ENCODE data around the gene KLHL17.

Gene KLHL17

DNA sequence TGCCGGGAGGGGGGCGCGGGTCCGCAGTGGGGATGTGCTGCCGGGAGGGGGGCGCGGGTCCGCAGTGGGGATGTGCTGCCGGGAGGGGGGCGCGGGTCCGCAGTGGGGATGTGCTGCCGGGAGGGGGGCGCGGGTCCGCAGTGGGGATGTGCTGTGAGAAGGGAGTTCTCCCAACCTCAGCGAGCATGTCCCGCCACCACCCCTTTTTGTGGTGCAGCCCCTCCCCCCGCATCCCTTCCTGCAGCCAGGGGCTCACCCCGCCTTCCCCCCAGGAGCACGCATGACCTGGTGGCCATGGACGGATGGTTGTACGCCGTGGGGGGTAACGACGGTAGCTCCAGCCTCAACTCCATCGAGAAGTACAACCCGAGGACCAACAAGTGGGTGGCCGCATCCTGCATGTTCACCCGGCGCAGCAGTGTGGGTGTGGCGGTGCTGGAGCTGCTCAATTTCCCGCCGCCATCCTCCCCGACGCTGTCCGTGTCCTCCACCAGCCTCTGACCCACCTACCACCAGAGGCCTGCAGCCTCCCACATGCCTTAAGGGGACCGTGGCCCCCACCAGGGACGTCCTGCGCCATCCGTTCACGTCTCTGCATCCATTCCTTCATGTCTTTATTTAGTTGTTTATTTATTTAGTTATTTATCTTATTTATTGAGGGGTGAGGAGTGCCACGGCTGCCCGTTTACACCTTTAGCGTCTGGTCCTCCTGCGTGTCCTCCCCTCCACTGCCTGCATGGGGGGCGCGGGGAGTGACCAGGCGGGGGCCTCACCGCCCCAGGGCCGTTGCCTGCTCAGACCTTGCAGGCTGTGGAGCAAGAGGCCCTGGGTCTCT lies 4.5 kb downstream of the KLHL17 start:
- no peak for DNase-seq
- intact Hi-C loops (cut with DNase I; ENCODE audit: low total_unique reads): loop anchor here (5.0 kb wide), 1 partner anchor 58 kb away; no protein-coding TSS in a partner anchor
- H3K36me3 ChIP-seq: peaks cover 0 to 22% (median 5%) of the 10 kb centered on the region in 3 donors
- TF ChIP-seq, protein P1, sequence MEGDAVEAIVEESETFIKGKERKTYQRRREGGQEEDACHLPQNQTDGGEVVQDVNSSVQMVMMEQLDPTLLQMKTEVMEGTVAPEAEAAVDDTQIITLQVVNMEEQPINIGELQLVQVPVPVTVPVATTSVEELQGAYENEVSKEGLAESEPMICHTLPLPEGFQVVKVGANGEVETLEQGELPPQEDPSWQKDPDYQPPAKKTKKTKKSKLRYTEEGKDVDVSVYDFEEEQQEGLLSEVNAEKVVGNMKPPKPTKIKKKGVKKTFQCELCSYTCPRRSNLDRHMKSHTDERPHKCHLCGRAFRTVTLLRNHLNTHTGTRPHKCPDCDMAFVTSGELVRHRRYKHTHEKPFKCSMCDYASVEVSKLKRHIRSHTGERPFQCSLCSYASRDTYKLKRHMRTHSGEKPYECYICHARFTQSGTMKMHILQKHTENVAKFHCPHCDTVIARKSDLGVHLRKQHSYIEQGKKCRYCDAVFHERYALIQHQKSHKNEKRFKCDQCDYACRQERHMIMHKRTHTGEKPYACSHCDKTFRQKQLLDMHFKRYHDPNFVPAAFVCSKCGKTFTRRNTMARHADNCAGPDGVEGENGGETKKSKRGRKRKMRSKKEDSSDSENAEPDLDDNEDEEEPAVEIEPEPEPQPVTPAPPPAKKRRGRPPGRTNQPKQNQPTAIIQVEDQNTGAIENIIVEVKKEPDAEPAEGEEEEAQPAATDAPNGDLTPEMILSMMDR (IDR thresholded peaks at IDR 0.05): no peak
- H3K27ac ChIP-seq: no peak overlapping the region
- peaks cover 0 to 22% of the 10 kb centered on the region in 2 donors for H3K27me3 ChIP-seq
- H3K4me1 ChIP-seq: peaks cover 0 to 44% (median 25%) of the 10 kb centered on the region in 4 donors
- no peaks in the 10 kb centered on the region for H3K9me3 ChIP-seq
- no peak overlapping the region for H3K4me3 ChIP-seq

DNA sequence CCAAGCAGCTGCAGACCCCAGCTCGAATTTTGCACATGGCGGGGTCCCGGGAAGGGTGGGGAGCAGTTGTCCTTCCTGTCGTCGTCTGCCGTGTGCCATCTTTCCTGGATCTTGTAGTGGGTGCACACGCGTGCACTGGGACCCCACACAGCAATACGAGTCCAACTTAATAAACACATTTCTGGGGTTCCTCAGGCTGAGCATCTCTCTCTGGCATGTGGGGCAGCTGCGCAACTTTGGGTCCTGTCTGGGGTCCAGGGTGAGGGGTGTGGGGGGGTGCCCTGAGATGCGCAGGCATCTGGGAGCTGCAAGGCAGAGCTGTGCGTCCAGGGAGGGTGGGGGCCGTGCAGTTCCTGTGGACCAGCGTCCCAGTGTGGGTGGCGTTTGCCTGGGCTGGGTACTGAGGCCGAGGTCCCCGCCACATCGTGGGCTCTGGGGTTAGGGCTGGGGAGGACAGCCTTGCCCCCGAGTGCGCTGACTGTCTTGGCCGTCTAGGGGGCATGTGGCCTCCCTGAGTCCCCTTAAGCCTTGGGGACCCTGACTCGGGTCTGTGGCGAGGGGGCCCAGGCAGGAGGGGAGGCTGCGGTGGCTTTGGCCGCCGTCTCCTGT lies 5.2 kb downstream of the KLHL17 start:
- Histone ChIP-seq H3K9me3 (no peaks in the 10 kb centered on the region), H3K4me1 (peaks cover 0 to 39% (median 20%) of the 10 kb centered on the region in 4 donors), H3K27ac (no peak overlapping the region), H3K27me3 (peaks cover 0 to 29% of the 10 kb centered on the region in 2 donors), H3K4me3 (peak overlapping the region in 1 of 2 donors; percentile 78), H3K36me3 (peaks cover 0 to 22% (median 5%) of the 10 kb centered on the region in 3 donors)
- intact Hi-C loops (cut with DNase I; ENCODE audit: low total_unique reads): no loop called here
- DNase-seq: no peak
- TF ChIP-seq, protein P1 (IDR thresholded peaks at IDR 0.05): no peak

DNA sequence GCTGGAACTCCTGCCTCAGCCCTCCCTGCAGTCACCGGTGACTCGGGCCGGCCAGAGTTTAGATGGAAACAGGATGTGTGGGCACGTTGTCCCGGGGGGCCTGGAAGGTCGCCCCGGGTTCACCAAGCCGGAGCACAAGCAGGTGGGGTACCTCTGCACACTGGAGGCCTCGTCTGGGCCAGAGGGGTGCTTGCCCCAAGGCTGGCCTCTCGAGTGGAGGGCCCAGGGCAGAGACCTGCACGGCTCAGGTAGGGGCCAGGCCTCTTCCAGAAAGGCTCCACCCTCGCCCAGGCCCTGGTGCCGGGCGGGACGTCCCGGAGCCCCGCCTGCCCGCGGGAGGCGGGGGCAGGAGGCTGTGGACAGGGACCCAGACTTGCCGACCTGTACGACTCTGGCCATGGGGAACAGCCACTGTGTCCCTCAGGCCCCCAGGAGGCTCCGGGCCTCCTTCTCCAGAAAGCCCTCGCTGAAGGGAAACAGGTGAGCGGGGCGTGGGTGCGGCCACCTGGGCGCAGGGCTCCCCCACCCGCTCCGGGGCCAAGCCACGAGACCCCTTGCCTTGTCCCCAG lies 5.8 kb downstream of the KLHL17 start, which contains the start of gene PLEKHN1:
PLEKHN1 (plus strand) TSS at position 348 of the 569 bp plus-strand sequence; CDS start at position 398, 50 bp downstream.
- H3K4me1 ChIP-seq: peaks cover 0 to 35% (median 18%) of the 10 kb centered on the region in 4 donors
- DNase-seq: no peak
- intact Hi-C loops (cut with DNase I; ENCODE audit: low total_unique reads): no loop called here
- H3K27ac ChIP-seq: peak within 1 kb of the TSS; percentile 68 to 70
- peaks cover 0 to 35% of the 10 kb centered on the region in 2 donors for H3K27me3 ChIP-seq
- H3K4me3 ChIP-seq: peak within 1 kb of the TSS; percentile 57 to 78
- H3K36me3 ChIP-seq: peaks cover 0 to 22% (median 5%) of the 10 kb centered on the region in 3 donors
- H3K9me3 ChIP-seq: no peaks in the 10 kb centered on the region
- TF ChIP-seq, protein P1 (IDR thresholded peaks at IDR 0.05): no peak

DNA sequence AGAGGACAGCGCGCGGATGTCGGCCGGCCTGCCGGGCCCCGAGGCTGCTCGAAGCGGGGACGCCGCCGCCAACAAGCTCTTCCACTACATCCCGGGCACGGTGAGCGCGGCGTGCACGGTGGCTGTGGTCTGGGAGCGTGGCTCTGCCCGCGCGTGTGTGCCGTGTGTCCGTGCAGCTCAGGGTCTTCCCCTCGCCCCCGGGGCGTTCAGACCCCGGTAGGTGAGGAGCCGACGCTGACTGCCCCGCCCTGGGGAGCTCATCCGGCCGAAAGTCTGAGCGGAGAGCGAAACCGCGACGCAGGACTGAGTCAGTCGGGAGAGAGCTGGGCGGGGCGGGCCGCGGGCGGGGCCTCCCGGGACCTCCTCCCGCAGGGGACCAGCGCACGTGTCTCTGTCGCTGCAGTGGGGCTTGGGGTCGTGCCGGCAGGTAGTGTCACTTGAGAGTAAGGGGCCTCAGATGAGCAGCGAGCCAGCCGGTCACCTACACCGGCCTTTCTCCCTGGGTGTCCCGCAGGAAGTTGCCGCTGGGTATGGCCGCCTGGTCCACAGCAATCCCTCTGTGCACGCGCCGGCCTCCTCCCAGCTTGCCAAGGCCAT lies 6.4 kb downstream of the KLHL17 start:
- DNase-seq: peak; percentile 59 to 82
- H3K27me3 ChIP-seq: peaks cover 0 to 41% of the 10 kb centered on the region in 2 donors
- peak overlapping the region; percentile 68 to 70 for H3K27ac ChIP-seq

More for the DNA sequence above, 6.4 kb downstream of the KLHL17 start:
- H3K4me3 ChIP-seq: peak overlapping the region; percentile 57 to 78
- H3K36me3 ChIP-seq: peaks cover 0 to 22% (median 5%) of the 10 kb centered on the region in 3 donors
- no peaks in the 10 kb centered on the region for H3K9me3 ChIP-seq
- intact Hi-C loops (cut with DNase I; ENCODE audit: low total_unique reads): no loop called here
- TF ChIP-seq, protein P1 (IDR thresholded peaks at IDR 0.05): no peak
- H3K4me1 ChIP-seq: peaks cover 0 to 31% (median 14%) of the 10 kb centered on the region in 4 donors

Measured in tibial artery (tissue), 4 donors.